ENCODE data around the gene HOXD1. TPM values are rescaled to one million over a fixed set of nuclear protein-coding genes. Genes with fewer than 3 reads are reported as not detected.
A peak's percentile ranks its signal among the peaks of the same experiment; 100 is the strongest.

The HOXD1 gene
- total and polyA plus RNA-seq, 2 donors (not counting 3 experiments of a cell fraction or from before 2014, with no cell fraction given) = 6.6 to 10.4 TPM

DNA sequence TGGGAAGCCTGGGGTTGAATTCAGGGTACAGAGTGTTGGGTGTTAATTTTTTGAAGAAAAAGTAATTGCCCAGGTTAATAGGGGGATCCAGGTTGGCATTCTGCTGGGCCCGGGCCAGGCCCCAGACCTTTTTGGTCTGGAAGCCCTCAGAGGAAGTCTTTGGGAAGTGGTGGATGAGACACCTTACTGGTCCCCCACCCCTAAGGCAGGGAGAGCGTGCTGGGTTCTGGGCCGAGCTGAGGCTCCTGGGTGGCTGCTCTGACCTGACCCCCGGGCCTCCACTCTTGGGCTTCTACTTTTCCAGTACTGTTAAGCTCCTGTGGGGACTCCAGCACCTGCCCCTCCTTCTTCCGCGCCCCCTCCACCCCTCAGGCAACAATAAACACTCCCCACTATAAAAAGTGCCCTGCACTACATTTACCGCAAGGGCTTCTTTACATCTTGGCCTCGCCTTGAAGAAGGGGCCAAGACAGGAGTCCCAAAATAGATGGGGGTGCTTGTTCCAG lies 32.1 kb upstream of the HOXD1 start:
- no peak for DNase-seq (ENCODE audit: low read depth, low spot score)
- Histone ChIP-seq H3K79me2 (ENCODE audit: control insufficient read depth, insufficient read depth, low read length) (no peaks in the 10 kb centered on the region), H2AFZ (ENCODE audit: low read depth, low read length) (no peak overlapping the region), H3K4me1 (ENCODE audit: control insufficient read depth, extremely low read depth, insufficient read depth, low read length) (no peaks in the 10 kb centered on the region), H3K27ac (ENCODE audit: insufficient read depth, low read depth, low read length) (no peak overlapping the region), H3K27me3 (ENCODE audit: control insufficient read depth in 2 of 2, insufficient read depth in 2 of 2, low read length in 2 of 2) (no peaks in the 10 kb centered on the region), H4K20me1 (replicated peaks; ENCODE audit: control insufficient read depth, extremely low read depth, insufficient read depth, low read length) (no peaks in the 10 kb centered on the region), H3K9me1 (replicated peaks; ENCODE audit: control insufficient read depth, extremely low read depth, insufficient read depth, low read length) (no peaks in the 10 kb centered on the region), H3K36me3 (ENCODE audit: control insufficient read depth in 2 of 2, extremely low read depth in 1 of 2, insufficient read depth in 2 of 2, low read length in 2 of 2) (peaks cover 0 to 13% of the 10 kb centered on the region in 2 experiments), H3K9me3 (replicated peaks; ENCODE audit: control insufficient read depth, insufficient read depth, low read length) (no peaks in the 10 kb centered on the region), H3K4me3 (replicated peaks in 1 of 3; ENCODE audit: insufficient read depth in 1 of 3, low read depth in 1 of 3, low read length in 3 of 3) (no peak overlapping the region), H3K9ac (replicated peaks; ENCODE audit: extremely low read depth, insufficient read depth, low read length) (no peak overlapping the region), H3K4me2 (ENCODE audit: insufficient read depth, low read length) (peak overlapping the region; percentile 61)
- intact Hi-C loops (cut with micrococcal nuclease) (no loop called here), dilution Hi-C loops (cut with MboI; ENCODE audit: extremely low pct_ligation_motif_present, low sequenced_read_pairs) (no loop called here)
- POLR2A ChIA-PET = no interaction called here
- FAIRE-seq = peak; percentile 49
- no TSS peak for BruUV-seq (replicated peaks)
- TF ChIP-seq, protein P1, sequence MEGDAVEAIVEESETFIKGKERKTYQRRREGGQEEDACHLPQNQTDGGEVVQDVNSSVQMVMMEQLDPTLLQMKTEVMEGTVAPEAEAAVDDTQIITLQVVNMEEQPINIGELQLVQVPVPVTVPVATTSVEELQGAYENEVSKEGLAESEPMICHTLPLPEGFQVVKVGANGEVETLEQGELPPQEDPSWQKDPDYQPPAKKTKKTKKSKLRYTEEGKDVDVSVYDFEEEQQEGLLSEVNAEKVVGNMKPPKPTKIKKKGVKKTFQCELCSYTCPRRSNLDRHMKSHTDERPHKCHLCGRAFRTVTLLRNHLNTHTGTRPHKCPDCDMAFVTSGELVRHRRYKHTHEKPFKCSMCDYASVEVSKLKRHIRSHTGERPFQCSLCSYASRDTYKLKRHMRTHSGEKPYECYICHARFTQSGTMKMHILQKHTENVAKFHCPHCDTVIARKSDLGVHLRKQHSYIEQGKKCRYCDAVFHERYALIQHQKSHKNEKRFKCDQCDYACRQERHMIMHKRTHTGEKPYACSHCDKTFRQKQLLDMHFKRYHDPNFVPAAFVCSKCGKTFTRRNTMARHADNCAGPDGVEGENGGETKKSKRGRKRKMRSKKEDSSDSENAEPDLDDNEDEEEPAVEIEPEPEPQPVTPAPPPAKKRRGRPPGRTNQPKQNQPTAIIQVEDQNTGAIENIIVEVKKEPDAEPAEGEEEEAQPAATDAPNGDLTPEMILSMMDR (IDR thresholded peaks at IDR 0.05; ENCODE audit: extremely low read depth in 1 of 2, insufficient read depth in 1 of 2, low read depth in 1 of 2, low read length in 2 of 2) = no peak
- no peak for TF ChIP-seq POLR2A (IDR thresholded peaks at IDR 0.05; ENCODE audit: low read depth, low read length)
- no peak for TF ChIP-seq EZH2 (IDR thresholded peaks at IDR 0.05; ENCODE audit: borderline replicate concordance, low read depth, low read length, severe bottlenecking)
- TF ChIP-seq JUN (IDR thresholded peaks at IDR 0.05; ENCODE audit: borderline replicate concordance, insufficient read depth, insufficient read length, low read depth) = no peak
- TF ChIP-seq FOS (IDR thresholded peaks at IDR 0.05; ENCODE audit: borderline replicate concordance, insufficient read depth, low read length) = no peak
- TF ChIP-seq GATA2 (IDR thresholded peaks at IDR 0.05; ENCODE audit: insufficient read depth, insufficient read length, low read depth, low read length) = no peak
- no peak for TF ChIP-seq POLR2AphosphoS5 (IDR thresholded peaks at IDR 0.05; ENCODE audit: insufficient read depth, low read depth, low read length)
- CTCF ChIA-PET = interaction anchor here (1.5 to 4.1 kb wide), 4 partner anchors 12 to 495 kb away, joined by 3 to 25 read pairs (median 6); no protein-coding TSS in a partner anchor

All from endothelial cell of umbilical vein (primary cell).